Measurements from ENCODE around the gene GSAP.
"Not testable (repeated sequence)": the region's sequence is repeated elsewhere in the genome, so short reads cannot be mapped to it uniquely, and the experiment has no call there.

The GSAP gene

GRCh38 chr7:77354484-77354883 lies 61.7 kb downstream of the GSAP start:
- no peak for DNase-seq (ENCODE audit: low read depth)

- no peak for DNase-seq (ENCODE audit: low read depth)
Observed at GRCh38 chr7:77353911-77354310, 62.2 kb downstream of the GSAP start.

GRCh38 chr7:77353407-77353721 lies 62.8 kb downstream of the GSAP start:
- no peak for DNase-seq (ENCODE audit: low read depth)

- no peak for DNase-seq (ENCODE audit: low read depth)
Observed at GRCh38 chr7:77352665-77353406, 63.3 kb downstream of the GSAP start.

GRCh38 chr7:77351539-77352004 lies 64.6 kb downstream of the GSAP start:
- DNase-seq (ENCODE audit: low read depth), result no peak

- no peak for DNase-seq (ENCODE audit: low read depth)
Observed at GRCh38 chr7:77349141-77349540, 67.0 kb downstream of the GSAP start.

GRCh38 chr7:77348371-77348813 lies 67.8 kb downstream of the GSAP start:
- no peak for DNase-seq (ENCODE audit: low read depth)

- no peak for DNase-seq (ENCODE audit: low read depth)
Observed at GRCh38 chr7:77346441-77346840, 69.7 kb downstream of the GSAP start.

- not testable (repeated sequence) for DNase-seq (ENCODE audit: low read depth)
Observed at GRCh38 chr7:77345426-77345825, 70.7 kb downstream of the GSAP start.

GRCh38 chr7:77339726-77340125 lies 76.4 kb downstream of the GSAP start:
- DNase-seq (ENCODE audit: low read depth), result no peak

- no peak for DNase-seq (ENCODE audit: low read depth)
Observed at GRCh38 chr7:77338883-77339629, 77.1 kb downstream of the GSAP start.

- no peak for DNase-seq (ENCODE audit: low read depth)
Observed at GRCh38 chr7:77338260-77338659, 77.9 kb downstream of the GSAP start.

GRCh38 chr7:77337456-77337990 lies 78.6 kb downstream of the GSAP start:
- DNase-seq (ENCODE audit: low read depth), result no peak

GRCh38 chr7:77335581-77335980 lies 80.6 kb downstream of the GSAP start:
- DNase-seq (ENCODE audit: low read depth), result no peak

GRCh38 chr7:77334039-77334438 lies 82.1 kb downstream of the GSAP start:
- not testable (repeated sequence) for DNase-seq (ENCODE audit: low read depth)

- DNase-seq (ENCODE audit: low read depth), result peak; percentile 69
Observed at GRCh38 chr7:77331938-77332695, 84.0 kb downstream of the GSAP start.

GRCh38 chr7:77330169-77330882 lies 85.8 kb downstream of the GSAP start:
- no peak for DNase-seq (ENCODE audit: low read depth)

- no peak for DNase-seq (ENCODE audit: low read depth)
Observed at GRCh38 chr7:77329466-77330168, 86.5 kb downstream of the GSAP start.

GRCh38 chr7:77328669-77329068 lies 87.5 kb downstream of the GSAP start:
- DNase-seq (ENCODE audit: low read depth), result no peak

GRCh38 chr7:77327932-77328628 lies 88.1 kb downstream of the GSAP start:
- no peak for DNase-seq (ENCODE audit: low read depth)
